Left ventricle myocardium superior (tissue), 1 donor: Measurements from ENCODE around the gene GATA6. TPM values are rescaled to one million over a fixed set of nuclear protein-coding genes. Genes with fewer than 3 reads are reported as not detected.

Experiments used
- ATAC-seq: fragments of 200-7000 bp; cut with Tn5 transposase; one replicate; pipeline ENCODE4 v1.9.1; 2020; ENCODE audit warnings: mild to moderate bottlenecking, moderate library complexity
- DNase-seq: peaks from one replicate; pipeline ENCODE4 v3.0.0-alpha.2; 2020
- intact Hi-C: fragments of 100-400 bp; cut with micrococcal nuclease; formaldehyde crosslinking; loops from one replicate; pipeline ENCODE4 v1.11.0; 2022
- total RNA-seq: library from RNA; stranded (reverse); fragmentation: NEBNext Ultra II Directional; extraction: Animal tissue kit (Norgen Biotek cat#: 25700); gene quantifications from one replicate; pipeline ENCODE4 v1.2.1, GENCODE V29; 2021
- donor health status: DM: no; HTN: yes; CAD: no; lungs with severe emphysema.

Gene GATA6
- total RNA-seq, 1 donor from 2014 or later: 62.3 TPM

DNA sequence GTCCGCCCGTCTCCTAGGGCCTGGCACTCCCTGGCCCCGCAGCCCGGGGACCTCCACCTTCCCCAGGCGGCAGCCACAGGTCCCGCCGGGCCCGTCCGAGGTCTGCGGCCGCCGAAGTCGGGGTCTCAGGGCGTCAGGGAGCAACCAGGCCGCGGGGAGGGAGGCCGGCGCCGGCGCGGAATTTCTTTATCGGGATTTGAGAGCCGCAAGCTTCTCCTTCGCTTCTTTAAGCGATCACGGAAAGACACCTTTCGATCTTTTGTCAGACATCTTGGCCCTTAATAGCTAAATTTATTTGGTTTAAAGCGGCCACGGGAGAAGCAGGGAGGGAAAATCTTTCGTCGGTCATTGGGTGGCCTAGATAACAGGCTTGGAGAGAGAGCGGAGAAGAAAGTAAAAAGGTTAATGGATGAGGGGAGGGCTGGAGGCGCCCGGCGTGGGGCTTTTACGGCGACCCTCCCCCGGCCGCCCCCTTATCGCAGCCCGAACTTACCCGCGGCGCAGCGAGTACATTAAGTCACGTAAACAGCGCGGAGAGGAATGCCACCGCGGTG is 4.3 kb upstream of the GATA6 start:
- intact Hi-C loops: loop anchor here (10.0 kb wide), 1 partner anchor 170 kb away; no protein-coding TSS in a partner anchor
- DNase-seq: peak; percentile 47
- no peak for ATAC-seq

GRCh38 chr18:22165603-22166068 is 3.8 kb upstream of the GATA6 start:
- intact Hi-C loops: loop anchor here (10.0 kb wide), 1 partner anchor 171 kb away; no protein-coding TSS in a partner anchor
- ATAC-seq: no peak
- DNase-seq: no peak

- intact Hi-C loops: loop anchor here (10.0 kb wide), 1 partner anchor 172 kb away; no protein-coding TSS in a partner anchor
- ATAC-seq (peak; percentile 18), DNase-seq (peak; percentile 80)
Measured at GRCh38 chr18:22166069-22166950, 3.1 kb upstream of the GATA6 start.

GRCh38 chr18:22167091-22167470 is 2.3 kb upstream of the GATA6 start:
- intact Hi-C loops: loop anchor here (10.0 kb wide), 1 partner anchor 172 kb away; no protein-coding TSS in a partner anchor
- ATAC-seq (peak; percentile 1), DNase-seq (peak; percentile 67)

DNA sequence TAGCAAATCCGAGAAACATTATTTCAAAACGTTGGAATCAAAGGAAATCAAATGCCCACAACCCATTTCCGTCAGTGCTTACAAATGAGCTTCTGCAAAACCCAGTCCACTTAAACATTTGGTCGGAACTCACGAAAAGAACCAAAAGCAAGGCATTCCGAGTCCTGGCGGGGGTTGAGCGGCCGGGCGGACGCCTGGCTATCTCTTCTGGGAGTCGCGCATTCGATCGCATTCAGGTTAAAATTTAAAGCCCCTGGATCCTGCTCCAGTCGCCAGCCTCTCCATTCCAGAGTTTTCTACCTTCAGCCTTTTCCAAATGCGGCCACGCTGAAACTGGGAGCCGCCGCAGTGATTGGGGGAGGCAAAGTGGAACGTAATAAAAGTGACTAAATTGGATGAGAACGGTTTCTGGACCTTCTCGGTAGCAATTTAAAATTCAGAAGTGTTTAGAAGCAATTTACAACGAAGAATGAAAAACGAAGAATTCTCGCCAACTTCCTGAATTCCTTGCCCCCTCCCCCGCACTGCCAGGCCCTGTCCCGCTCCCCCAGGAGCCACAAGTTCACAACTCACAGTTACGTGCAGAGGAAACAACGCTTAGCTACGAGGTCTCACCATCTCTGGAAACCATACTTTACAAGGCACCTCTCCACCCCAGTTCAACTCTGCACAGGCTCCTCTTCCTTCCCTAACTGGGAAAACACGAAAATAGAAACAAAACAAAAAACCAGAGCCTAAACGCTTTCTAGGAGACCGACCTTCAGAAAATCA is 1.7 kb upstream of the GATA6 start:
- intact Hi-C loops: loop anchor here (10.0 kb wide), 1 partner anchor 173 kb away; no protein-coding TSS in a partner anchor
- peak; percentile 55 for DNase-seq

GRCh38 chr18:22168360-22168921 is 948 bp upstream of the GATA6 start:
- DNase-seq: peak; percentile 62
- intact Hi-C loops: loop anchor here (10.0 kb wide), 1 partner anchor 174 kb away; no protein-coding TSS in a partner anchor
- ATAC-seq: peak; percentile 4

More for the DNA sequence above, 1.7 kb upstream of the GATA6 start:
- ATAC-seq: peak; percentile 9

DNA sequence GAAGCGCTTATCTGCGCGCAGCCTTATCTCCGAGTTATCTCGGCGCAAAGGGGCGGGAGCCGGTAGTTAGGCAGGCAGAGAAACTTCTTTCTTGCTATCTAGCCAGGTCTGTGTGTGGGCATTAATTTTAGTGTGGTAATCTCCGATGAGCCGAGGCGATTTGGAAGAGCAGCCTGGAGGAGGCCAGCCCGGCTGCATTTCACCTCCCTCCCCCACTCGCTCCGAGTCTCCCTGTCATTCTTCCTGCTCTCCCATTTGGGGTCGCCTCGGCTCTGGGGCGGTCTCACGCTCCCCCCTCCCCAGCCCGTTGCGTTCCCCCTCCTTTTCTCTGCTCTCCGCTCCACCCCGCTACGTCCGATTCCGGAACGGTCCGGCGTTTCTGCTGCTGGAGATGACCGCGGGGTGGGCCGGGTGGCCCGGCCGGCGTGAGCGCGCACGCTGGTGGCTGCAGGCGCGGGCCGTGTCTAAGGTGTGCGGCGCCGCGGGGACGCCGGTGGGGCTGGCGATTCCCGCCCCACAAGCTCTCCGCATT is 566 bp downstream of the GATA6 start:
- DNase-seq (peak; percentile 68), ATAC-seq (peak; percentile 5)

DNA sequence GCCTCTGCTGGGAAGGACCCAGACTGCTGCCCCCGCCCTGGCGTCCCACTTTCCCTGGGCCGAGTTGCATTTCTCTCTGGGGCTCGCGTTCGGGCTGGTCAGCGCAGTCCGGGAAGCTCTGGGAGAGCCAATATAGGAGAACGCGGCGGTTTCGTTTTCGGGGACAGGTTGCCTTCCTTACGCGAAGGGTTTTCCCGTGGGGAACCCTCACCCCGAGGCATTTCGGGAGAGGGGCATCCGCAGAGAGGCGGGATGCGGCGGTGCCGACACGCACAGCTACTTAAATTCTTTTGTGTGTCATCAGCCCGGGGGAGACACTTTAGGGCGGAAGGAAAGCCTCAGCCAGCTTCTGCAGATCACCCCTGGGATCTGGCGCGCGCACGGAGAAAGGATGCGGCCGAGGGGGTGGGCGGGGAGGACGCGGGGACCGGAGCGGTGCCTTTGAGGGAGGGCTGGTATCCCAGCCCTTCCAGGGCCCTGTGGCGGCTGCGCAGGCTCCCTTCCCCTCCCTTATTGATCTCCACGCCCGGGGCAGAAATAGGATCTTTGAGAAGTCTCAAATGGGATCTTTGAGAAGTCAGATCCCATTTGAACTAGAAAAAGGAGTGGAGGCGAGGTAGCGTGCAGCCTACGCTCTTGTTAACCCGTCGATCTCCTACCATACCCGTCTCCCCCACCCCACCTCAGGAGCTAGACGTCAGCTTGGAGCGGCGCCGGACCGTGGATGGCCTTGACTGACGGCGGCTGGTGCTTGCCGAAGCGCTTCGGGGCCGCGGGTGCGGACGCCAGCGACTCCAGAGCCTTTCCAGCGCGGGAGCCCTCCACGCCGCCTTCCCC is 1.2 kb downstream of the GATA6 start:
- DNase-seq: peak; percentile 77
- peak; percentile 13 for ATAC-seq
- intact Hi-C loops: no loop called here

More for the DNA sequence above, 566 bp downstream of the GATA6 start:
- intact Hi-C loops: loop anchor here (10.0 kb wide), 1 partner anchor 175 kb away; no protein-coding TSS in a partner anchor

DNA sequence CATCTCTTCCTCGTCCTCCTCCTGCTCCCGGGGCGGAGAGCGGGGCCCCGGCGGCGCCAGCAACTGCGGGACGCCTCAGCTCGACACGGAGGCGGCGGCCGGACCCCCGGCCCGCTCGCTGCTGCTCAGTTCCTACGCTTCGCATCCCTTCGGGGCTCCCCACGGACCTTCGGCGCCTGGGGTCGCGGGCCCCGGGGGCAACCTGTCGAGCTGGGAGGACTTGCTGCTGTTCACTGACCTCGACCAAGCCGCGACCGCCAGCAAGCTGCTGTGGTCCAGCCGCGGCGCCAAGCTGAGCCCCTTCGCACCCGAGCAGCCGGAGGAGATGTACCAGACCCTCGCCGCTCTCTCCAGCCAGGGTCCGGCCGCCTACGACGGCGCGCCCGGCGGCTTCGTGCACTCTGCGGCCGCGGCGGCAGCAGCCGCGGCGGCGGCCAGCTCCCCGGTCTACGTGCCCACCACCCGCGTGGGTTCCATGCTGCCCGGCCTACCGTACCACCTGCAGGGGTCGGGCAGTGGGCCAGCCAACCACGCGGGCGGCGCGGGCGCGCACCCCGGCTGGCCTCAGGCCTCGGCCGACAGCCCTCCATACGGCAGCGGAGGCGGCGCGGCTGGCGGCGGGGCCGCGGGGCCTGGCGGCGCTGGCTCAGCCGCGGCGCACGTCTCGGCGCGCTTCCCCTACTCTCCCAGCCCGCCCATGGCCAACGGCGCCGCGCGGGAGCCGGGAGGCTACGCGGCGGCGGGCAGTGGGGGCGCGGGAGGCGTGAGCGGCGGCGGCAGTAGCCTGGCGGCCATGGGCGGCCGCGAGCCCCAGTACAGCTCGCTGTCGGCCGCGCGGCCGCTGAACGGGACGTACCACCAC is 2.1 kb downstream of the GATA6 start:
- ATAC-seq (no peak), DNase-seq (peak; percentile 55)
- intact Hi-C loops: no loop called here

- peak; percentile 62 for DNase-seq
- intact Hi-C loops: no loop called here
- ATAC-seq: no peak
Measured at GRCh38 chr18:22172120-22172582, 2.8 kb downstream of the GATA6 start.

- intact Hi-C loops: no loop called here
- DNase-seq (no peak), ATAC-seq (no peak)
Measured at GRCh38 chr18:22172594-22173049, 3.2 kb downstream of the GATA6 start.

DNA sequence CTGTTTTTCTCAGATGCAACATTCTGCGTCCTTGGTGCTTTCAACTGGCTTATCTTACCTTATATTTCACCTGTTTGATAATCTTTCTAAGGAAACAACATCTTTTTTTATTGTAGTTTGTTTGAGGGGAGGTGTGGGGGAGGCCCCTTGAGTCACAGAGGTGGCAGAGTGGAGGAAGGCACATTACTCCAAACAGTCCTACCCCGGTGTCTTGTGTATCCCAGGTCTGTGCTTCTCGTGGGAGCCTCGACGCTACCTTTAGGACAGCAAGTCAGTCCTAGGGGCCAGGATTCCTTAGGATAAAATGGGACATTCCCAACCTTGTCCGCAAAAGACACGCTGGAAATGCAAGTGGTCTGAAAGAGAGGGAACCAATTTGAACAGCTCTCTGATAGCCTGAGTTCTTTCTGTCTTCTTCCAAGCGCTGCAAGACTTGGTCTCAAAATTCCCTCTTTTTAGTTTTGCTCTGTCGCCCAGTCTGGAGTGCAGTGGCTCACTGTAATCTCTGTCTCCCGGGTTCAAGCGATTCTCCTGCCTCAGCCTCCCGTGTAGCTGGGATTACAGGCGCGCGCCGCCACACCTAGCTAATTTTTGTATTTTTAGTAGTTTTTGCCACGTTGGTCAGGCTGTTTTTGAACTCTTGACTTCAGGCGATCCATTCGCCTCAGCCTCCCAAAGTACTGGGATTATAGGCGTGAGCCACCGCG is 4.0 kb downstream of the GATA6 start:
- ATAC-seq: no peak
- DNase-seq: no peak
- intact Hi-C loops: no loop called here

DNA sequence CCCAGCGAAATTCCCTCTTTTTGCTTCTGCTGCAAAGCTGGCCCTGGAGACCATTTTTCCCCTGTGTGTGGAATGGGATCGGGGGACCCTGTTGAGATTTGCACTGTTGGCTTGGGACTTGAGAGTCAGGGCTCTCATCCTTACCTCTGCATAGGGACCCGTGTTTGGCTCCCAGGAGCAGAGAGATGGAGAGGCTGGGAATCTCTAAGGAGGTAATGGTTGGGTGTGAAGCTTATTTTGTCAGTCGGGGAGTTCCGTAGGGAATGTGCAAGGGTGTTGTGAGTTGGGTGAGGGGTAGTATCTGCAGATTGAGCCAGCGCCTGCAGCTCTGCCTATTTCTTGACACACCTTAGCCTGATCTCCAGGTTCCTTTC is 4.5 kb downstream of the GATA6 start:
- DNase-seq (no peak), ATAC-seq (no peak)
- intact Hi-C loops: no loop called here

GRCh38 chr18:22174341-22175145 is 5.2 kb downstream of the GATA6 start:
- DNase-seq (no peak), ATAC-seq (peak; percentile 33)
- intact Hi-C loops: no loop called here

- DNase-seq: no peak
- intact Hi-C loops: no loop called here
- no peak for ATAC-seq
Measured at GRCh38 chr18:22175346-22175745, 6.0 kb downstream of the GATA6 start.
